Stimulated activated CD8-positive, alpha-beta memory T cell treated with anti-CD3 and anti-CD28 coated beads, Interleukin-15, amount 100 ng/mL, for 4 hours (primary cell): Measurements from ENCODE around the gene DGKA.

Experiments
- DNase-seq, 2 donors: peaks; one replicate each; pipeline ENCODE4 v3.0.0-alpha.2; 2020; ENCODE audit warnings: low read depth in 2 of 2

DGKA gene

GRCh38 chr12:55931780-55932550 is 1.0 kb downstream of the DGKA start:
- no peak for DNase-seq

- DNase-seq, result no peak
Observed at GRCh38 chr12:55932551-55932910, 1.6 kb downstream of the DGKA start.

- DNase-seq, result no peak
Observed at GRCh38 chr12:55933169-55933798, 2.3 kb downstream of the DGKA start.

- no peak for DNase-seq
Observed at GRCh38 chr12:55933799-55934742, 3.1 kb downstream of the DGKA start.

- DNase-seq, result no peak
Observed at GRCh38 chr12:55934773-55935172, 3.8 kb downstream of the DGKA start.

GRCh38 chr12:55935738-55936151 is 4.8 kb downstream of the DGKA start:
- no peak for DNase-seq

- no peak for DNase-seq
Observed at GRCh38 chr12:55937981-55938380, 7.0 kb downstream of the DGKA start.

GRCh38 chr12:55938826-55939501 is 8.0 kb downstream of the DGKA start:
- no peak for DNase-seq

- peak; percentile 56 to 71 for DNase-seq
Observed at GRCh38 chr12:55940065-55940732, 9.2 kb downstream of the DGKA start.

GRCh38 chr12:55942055-55942454 is 11.1 kb downstream of the DGKA start:
- DNase-seq, result no peak

- DNase-seq, result no peak
Observed at GRCh38 chr12:55942577-55943136, 11.7 kb downstream of the DGKA start.

GRCh38 chr12:55946553-55946952 is 15.6 kb downstream of the DGKA start:
- DNase-seq, result no peak

GRCh38 chr12:55955344-55955743 is 24.4 kb downstream of the DGKA start:
- no peak for DNase-seq

GRCh38 chr12:55955800-55956508 is 25.0 kb downstream of the DGKA start:
- no peak for DNase-seq

- no peak for DNase-seq
Observed at GRCh38 chr12:55957106-55957859, 26.3 kb downstream of the DGKA start.

- DNase-seq, result no peak
Observed at GRCh38 chr12:55963760-55964159, 32.8 kb downstream of the DGKA start.

- DNase-seq, result no peak
Observed at GRCh38 chr12:55965240-55965639, 34.3 kb downstream of the DGKA start.

- no peak for DNase-seq
Observed at GRCh38 chr12:55965941-55966407, 35.0 kb downstream of the DGKA start, which contains the start of gene PMEL. Gene PMEL (minus strand): TSS chr12:55966042. CDS start chr12:55966011, 31 bp downstream.
